ENCODE measurements around the gene WNT5B.

DNA sequence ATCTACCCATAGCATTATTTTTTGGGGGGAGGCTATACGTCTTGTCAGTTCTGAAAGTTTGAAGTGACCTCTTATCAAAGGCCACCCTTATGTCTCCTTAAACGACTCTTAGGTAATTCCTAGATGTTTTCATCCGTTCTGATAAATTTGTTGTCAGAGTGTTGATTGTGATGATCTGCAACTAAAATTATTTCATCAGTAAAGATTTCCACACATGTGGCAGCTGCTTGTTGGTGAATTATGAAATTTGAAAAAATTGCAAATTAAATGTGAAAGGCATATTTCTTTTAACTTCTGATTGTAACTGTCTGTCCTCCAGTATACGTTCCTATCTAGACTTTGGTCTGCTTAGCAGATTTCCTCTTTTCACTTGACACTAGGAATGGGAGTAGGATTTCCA lies 63.2 kb downstream of the WNT5B start:
- TF ChIP-seq, protein P1, sequence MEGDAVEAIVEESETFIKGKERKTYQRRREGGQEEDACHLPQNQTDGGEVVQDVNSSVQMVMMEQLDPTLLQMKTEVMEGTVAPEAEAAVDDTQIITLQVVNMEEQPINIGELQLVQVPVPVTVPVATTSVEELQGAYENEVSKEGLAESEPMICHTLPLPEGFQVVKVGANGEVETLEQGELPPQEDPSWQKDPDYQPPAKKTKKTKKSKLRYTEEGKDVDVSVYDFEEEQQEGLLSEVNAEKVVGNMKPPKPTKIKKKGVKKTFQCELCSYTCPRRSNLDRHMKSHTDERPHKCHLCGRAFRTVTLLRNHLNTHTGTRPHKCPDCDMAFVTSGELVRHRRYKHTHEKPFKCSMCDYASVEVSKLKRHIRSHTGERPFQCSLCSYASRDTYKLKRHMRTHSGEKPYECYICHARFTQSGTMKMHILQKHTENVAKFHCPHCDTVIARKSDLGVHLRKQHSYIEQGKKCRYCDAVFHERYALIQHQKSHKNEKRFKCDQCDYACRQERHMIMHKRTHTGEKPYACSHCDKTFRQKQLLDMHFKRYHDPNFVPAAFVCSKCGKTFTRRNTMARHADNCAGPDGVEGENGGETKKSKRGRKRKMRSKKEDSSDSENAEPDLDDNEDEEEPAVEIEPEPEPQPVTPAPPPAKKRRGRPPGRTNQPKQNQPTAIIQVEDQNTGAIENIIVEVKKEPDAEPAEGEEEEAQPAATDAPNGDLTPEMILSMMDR (conservative IDR thresholded peaks at IDR 0.05; ENCODE audit: low read length), result no peak
- TF ChIP-seq EZH2phosphoT487 (IDR thresholded peaks at IDR 0.05; ENCODE audit: borderline replicate concordance, low read depth, low read length), result no peak
